SK-N-SH (cell line): Measurements from ENCODE around the gene SLC5A12. TPM values are rescaled to one million over a fixed set of nuclear protein-coding genes. Genes with fewer than 3 reads are reported as not detected.

Source experiments
- CTCF ChIA-PET: fragments of 300-600, 350-600 bp; formaldehyde crosslinking; extraction: SDS; loops from one replicate; lab custom pipeline; 2021; lab: Yijun Ruan, JAX
- POLR2A ChIA-PET: fragments of 350-600 bp; sonication (Branson Sonifier 250); formaldehyde crosslinking; extraction: SDS; loops from one replicate; lab custom pipeline; 2020; ENCODE audit warnings: antibody characterized with exemption, inconsistent platforms; lab: Yijun Ruan, JAX
- DNase-seq: peaks from one replicate; pipeline ENCODE4 v3.0.0; 2012
- H2AFZ ChIP-seq: fragments of 200-600 bp; sonication (generic); 2 replicates; pipeline ENCODE4 v1.8.1; 2016; ENCODE audit warnings: antibody characterized with exemption, mild to moderate bottlenecking, low read depth
- H3F3A ChIP-seq: fragments of 200-600 bp; sonication (generic); replicated peaks from 2 replicates; pipeline ENCODE3; 2016; ENCODE audit warnings: antibody characterized with exemption, mild to moderate bottlenecking; ENCODE audit not compliant: insufficient read depth
- H3K27ac ChIP-seq, 2 experiments: fragments of 200-500 bp in 1 of 2; fragments of 200-600 bp in 1 of 2; sonication (Bioruptor generic) in 1 of 2; sonication (generic), shearing (Covaris generic) in 1 of 2; 2 replicates each; pipeline versions ENCODE4 v1.5.1 to v1.6.1; 2014 to 2016; ENCODE audit warnings: low read depth in 2 of 2, inconsistent platforms in 1 of 2, low read length in 1 of 2, mild to moderate bottlenecking in 1 of 2, mixed read lengths in 1 of 2
- H3K27me3 ChIP-seq: fragments of 200-600 bp; sonication (generic), shearing (Covaris generic); 2 replicates; pipeline ENCODE4 v1.6.1; 2016; ENCODE audit warnings: mixed run types; ENCODE audit not compliant: insufficient read depth
- H3K36me3 ChIP-seq, 2 experiments: fragments of 200-500 bp in 1 of 2; fragments of 200-600 bp in 1 of 2; sonication (Bioruptor generic) in 1 of 2; sonication (generic) in 1 of 2; replicated peaks in 1 of 2; 2 replicates each; pipeline versions ENCODE3 to v1.5.1; 2014 to 2016; ENCODE audit warnings: low read length in 1 of 2, mild to moderate bottlenecking in 1 of 2; ENCODE audit not compliant: insufficient read depth in 2 of 2, control insufficient read depth in 1 of 2
- H3K4me1 ChIP-seq, 2 experiments: fragments of 200-500 bp in 1 of 2; fragments of 200-600 bp in 1 of 2; sonication (Bioruptor generic) in 1 of 2; sonication (generic), shearing (Covaris generic) in 1 of 2; 2 replicates each; pipeline versions ENCODE4 v1.5.1 to v1.6.1; 2014 to 2016; ENCODE audit warnings: low read depth in 1 of 2, low read length in 1 of 2, mixed run types in 1 of 2; ENCODE audit not compliant: insufficient read depth in 2 of 2, control insufficient read depth in 1 of 2
- H3K4me2 ChIP-seq: fragments of 200-600 bp; sonication (generic), shearing (Covaris generic); 2 replicates; pipeline ENCODE4 v1.6.1; 2017; ENCODE audit warnings: mixed run types
- H3K4me3 ChIP-seq, 2 experiments: fragments of 200-500 bp in 1 of 2; fragments of 200-600 bp in 1 of 2; sonication (Bioruptor generic) in 1 of 2; sonication (generic), shearing (Covaris generic) in 1 of 2; 2 replicates each; pipeline versions ENCODE4 v1.5.1 to v1.8.1; 2014 to 2016; ENCODE audit warnings: low read depth in 2 of 2, inconsistent platforms in 1 of 2, low read length in 1 of 2, mild to moderate bottlenecking in 1 of 2, mixed read lengths in 1 of 2, moderate library complexity in 1 of 2
- H3K79me2 ChIP-seq: fragments of 200-600 bp; sonication (generic); 2 replicates; pipeline ENCODE4 v1.8.1; 2017; ENCODE audit warnings: mild to moderate bottlenecking; ENCODE audit not compliant: insufficient read depth
- H3K9ac ChIP-seq: fragments of 200-600 bp; sonication (generic); 2 replicates; pipeline ENCODE4 v1.6.1; 2017; ENCODE audit warnings: mixed run types
- H3K9me2 ChIP-seq: fragments of 200-600 bp; sonication (generic); 2 replicates; pipeline ENCODE4 v1.6.1; 2017; ENCODE audit warnings: mixed run types
- H3K9me3 ChIP-seq: fragments of 200-600 bp; sonication (generic); 2 replicates; pipeline ENCODE4 v1.6.1; 2017; ENCODE audit warnings: mixed run types, mild to moderate bottlenecking, moderate library complexity
- H4K20me1 ChIP-seq: fragments of 200-600 bp; sonication (generic); 2 replicates; pipeline ENCODE4 v1.6.1; 2017; ENCODE audit warnings: mild to moderate bottlenecking, mixed run types; ENCODE audit not compliant: insufficient read depth
- CHD2 ChIP-seq: fragments of 150-350 bp; IDR thresholded peaks from 2 replicates; pipeline ENCODE4 v1.6.1; 2018; ENCODE audit warnings: low read length; ENCODE audit not compliant: partially characterized antibody
- CTCF ChIP-seq: fragments of 200-600 bp; sonication (generic); IDR thresholded peaks from 2 replicates; pipeline ENCODE4 v1.6.1; 2017; ENCODE audit warnings: antibody characterized with exemption, mild to moderate bottlenecking, moderate library complexity
- ELF1 ChIP-seq: IDR thresholded peaks from 2 replicates; pipeline ENCODE4 v1.4.0; 2012
- EP300 ChIP-seq, 2 experiments: IDR thresholded peaks; 2 replicates each; pipeline versions ENCODE4 v1.4.0 to v1.6.1; 2012; ENCODE audit warnings: borderline replicate concordance in 1 of 2, low read depth in 1 of 2, low read length in 1 of 2
- EZH2phosphoT487 ChIP-seq: fragments of 200-600 bp; sonication (generic); IDR thresholded peaks from 2 replicates; pipeline ENCODE4 v1.6.1; 2017; ENCODE audit warnings: low read depth, mixed run types, mild to moderate bottlenecking, antibody characterized with exemption, moderate library complexity, borderline replicate concordance
- GABPA ChIP-seq: IDR thresholded peaks from 2 replicates; pipeline ENCODE4 v1.4.0; 2012; ENCODE audit warnings: low read depth, mild to moderate bottlenecking
- JUND ChIP-seq: IDR thresholded peaks from 2 replicates; pipeline ENCODE4 v1.4.0; 2012
- NFIC ChIP-seq: IDR thresholded peaks from 2 replicates; pipeline ENCODE4 v1.4.0; 2012; ENCODE audit warnings: borderline replicate concordance
- NRF1 ChIP-seq: IDR thresholded peaks from 2 replicates; pipeline ENCODE4 v1.6.1; 2012; ENCODE audit warnings: low read depth, mild to moderate bottlenecking, low read length
- PBX3 ChIP-seq: IDR thresholded peaks from 2 replicates; pipeline ENCODE4; 2012
- POLR2AphosphoS5 ChIP-seq: IDR thresholded peaks from 2 replicates; pipeline ENCODE4 v1.6.1; 2012; ENCODE audit warnings: low read depth, low read length
- RCOR1 ChIP-seq: fragments of 150-350 bp; IDR thresholded peaks from 2 replicates; pipeline ENCODE4 v1.6.1; 2017; ENCODE audit warnings: antibody characterized with exemption, low read length
- SMC3 ChIP-seq: IDR thresholded peaks from 2 replicates; pipeline ENCODE4 v1.6.1; 2012; ENCODE audit warnings: low read depth, low read length, improper control_type of control experiment
- TCF12 ChIP-seq: IDR thresholded peaks from 2 replicates; pipeline ENCODE4 v1.4.0; 2012
- TEAD4 ChIP-seq: IDR thresholded peaks from 2 replicates; pipeline ENCODE4 v1.4.0; 2012; ENCODE audit warnings: mild to moderate bottlenecking, borderline replicate concordance; ENCODE audit not compliant: insufficient read depth
- USF1 ChIP-seq: IDR thresholded peaks from 2 replicates; pipeline ENCODE4 v1.4.0; 2012; ENCODE audit warnings: low read depth, borderline replicate concordance
- YY1 ChIP-seq: IDR thresholded peaks from 2 replicates; pipeline ENCODE4 v1.4.0; 2012; ENCODE audit warnings: low read depth, mild to moderate bottlenecking
- WGBS: methylation state at CpG from one replicate; pipeline ENCODE4 v1.1.6; 2017; ENCODE audit warnings: low lambda C conversion rate; 5-methylcytosine and 5-hydroxymethylcytosine counted together
- polyA plus RNA-seq, 3 experiments: library from polyadenylated mRNA; depleted of rRNA; stranded (reverse); fragments of >200 nt; gene quantifications; 2 replicates each; pipeline ENCODE4 v1.2.3, GENCODE V29; 2012

SLC5A12 gene
- polyA plus RNA-seq, 1 of the 3 experiments (the other 2 are of a cell fraction) = 0.03 TPM

GRCh38 chr11:26632691-26633159 is 89.1 kb downstream of the SLC5A12 start:
- no peak for DNase-seq
- Histone ChIP-seq H3K79me2 (no peaks in the 10 kb centered on the region), H3K4me2 (no peak overlapping the region), H3K27ac (no peak overlapping the region), H4K20me1 (no peaks in the 10 kb centered on the region), H3K4me3 (no peak overlapping the region), H3K27me3 (no peaks in the 10 kb centered on the region), H3F3A (no peaks in the 10 kb centered on the region), H3K9ac (no peak overlapping the region), H3K9me2 (no peaks in the 10 kb centered on the region), H3K36me3 (no peaks in the 10 kb centered on the region), H2AFZ (no peak overlapping the region), H3K9me3 (no peaks in the 10 kb centered on the region), H3K4me1 (no peaks in the 10 kb centered on the region)
- WGBS = 46% methylated on average over 2 of the region's 2 CpGs
- no peak for TF ChIP-seq EZH2phosphoT487
- no peak for TF ChIP-seq YY1
- no peak for TF ChIP-seq NRF1
- TF ChIP-seq EP300 (IDR thresholded peaks at IDR 0.05; ENCODE audit: borderline replicate concordance in 1 of 2, low read depth in 1 of 2, low read length in 1 of 2) = no peak
- TF ChIP-seq CTCF = no peak
- no peak for TF ChIP-seq GABPA
- no peak for TF ChIP-seq CHD2
- no peak for TF ChIP-seq RCOR1
- TF ChIP-seq NFIC = no peak
- TF ChIP-seq USF1 = no peak
- no peak for TF ChIP-seq ELF1
- no peak for TF ChIP-seq TCF12
- no peak for TF ChIP-seq TEAD4
- no peak for TF ChIP-seq JUND
- TF ChIP-seq SMC3 = no peak
- TF ChIP-seq PBX3 = no peak
- TF ChIP-seq POLR2AphosphoS5 = no peak
- ChIA-PET CTCF (interaction anchor here (1.3 kb wide), 1 partner anchor 17 kb away, joined by 3 read pairs; no protein-coding TSS in a partner anchor), POLR2A (no interaction called here)
